ENCODE measurements around the gene FUBP1. TPM values are rescaled to one million over a fixed set of nuclear protein-coding genes. Genes with fewer than 3 reads are reported as not detected.

Gene FUBP1
- total and polyA plus RNA-seq, 2 donors (not counting 3 experiments of a cell fraction or from before 2014, with no cell fraction given) = 112 to 166 TPM

DNA sequence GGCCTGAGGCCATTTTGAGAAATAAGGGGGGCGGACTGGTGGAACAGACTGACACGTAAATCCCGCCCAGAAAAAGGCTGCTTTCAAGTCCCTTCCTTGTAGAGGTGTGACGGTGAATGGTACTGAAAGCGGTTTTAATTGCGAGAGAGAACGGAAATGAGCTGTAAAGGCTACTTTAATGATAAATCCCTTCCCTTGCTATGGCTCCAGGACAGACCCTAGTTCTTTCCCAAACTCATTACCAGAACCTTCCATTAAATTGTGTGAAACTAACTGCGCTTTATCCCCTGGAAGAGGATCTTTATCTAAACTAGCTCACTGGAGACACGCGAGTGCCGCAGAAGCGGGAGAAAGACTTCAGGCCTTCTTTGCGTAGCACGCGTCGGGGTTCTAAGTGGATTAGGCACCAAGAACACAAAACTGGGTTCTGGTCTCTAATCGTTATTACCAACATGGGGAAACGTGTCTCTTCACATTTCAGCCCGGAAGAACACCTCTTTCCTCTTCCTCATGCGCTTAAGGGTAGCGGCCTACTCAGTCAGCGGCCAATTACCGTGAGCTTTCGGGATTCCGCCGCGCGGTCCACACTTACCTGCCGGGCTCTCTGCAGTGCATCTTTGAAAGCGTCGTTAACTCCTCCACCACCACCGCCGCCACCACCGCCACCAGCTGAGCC is 441 bp downstream of the FUBP1 start:
- intact Hi-C loops (cut with micrococcal nuclease) (loop anchor here (2.0 kb wide), 1 partner anchor 66 kb away; the partner anchor contains the start of gene GIPC2), dilution Hi-C loops (cut with MboI; ENCODE audit: extremely low pct_ligation_motif_present, low sequenced_read_pairs) (no loop called here)
- Histone ChIP-seq H3K79me2 (ENCODE audit: control insufficient read depth, insufficient read depth, low read length) (peaks cover 90% of the 10 kb centered on the region), H3K4me2 (ENCODE audit: insufficient read depth, low read length) (peak overlapping the region; percentile 85), H3K9me3 (replicated peaks; ENCODE audit: control insufficient read depth, insufficient read depth, low read length) (no peaks in the 10 kb centered on the region), H3K4me1 (ENCODE audit: control insufficient read depth, extremely low read depth, insufficient read depth, low read length) (peaks cover 38% of the 10 kb centered on the region), H3K9ac (replicated peaks; ENCODE audit: extremely low read depth, insufficient read depth, low read length) (peak overlapping the region; percentile 100), H3K4me3 (replicated peaks in 1 of 3; ENCODE audit: insufficient read depth in 1 of 3, low read depth in 1 of 3, low read length in 3 of 3) (peak overlapping the region; percentile 43 to 100 (median 95)), H3K27ac (ENCODE audit: insufficient read depth, low read depth, low read length) (peak overlapping the region; percentile 100), H4K20me1 (replicated peaks; ENCODE audit: control insufficient read depth, extremely low read depth, insufficient read depth, low read length) (peaks cover 10% of the 10 kb centered on the region), H2AFZ (ENCODE audit: low read depth, low read length) (peak overlapping the region; percentile 4), H3K27me3 (ENCODE audit: control insufficient read depth in 2 of 2, insufficient read depth in 2 of 2, low read length in 2 of 2) (no peaks in the 10 kb centered on the region), H3K9me1 (replicated peaks; ENCODE audit: control insufficient read depth, extremely low read depth, insufficient read depth, low read length) (no peaks in the 10 kb centered on the region), H3K36me3 (ENCODE audit: control insufficient read depth in 2 of 2, extremely low read depth in 1 of 2, insufficient read depth in 2 of 2, low read length in 2 of 2) (peaks cover 0 to 2% of the 10 kb centered on the region in 2 experiments)
- peak; percentile 65 for FAIRE-seq
- TSS peak; percentile 67 for BruUV-seq (replicated peaks)
- peak; percentile 89 for DNase-seq (ENCODE audit: low read depth, low spot score)
- CTCF ChIA-PET = interaction anchor here (0.7 to 4.4 kb wide), 14 partner anchors 10 to 629 kb away, joined by 3 to 70 read pairs (median 3); partner anchors contain the start of gene DNAJB4
- POLR2A ChIA-PET = interaction anchor here (1.0 to 4.7 kb wide), 9 partner anchors 13 to 181 kb away, joined by 3 to 122 read pairs (median 4); partner anchors contain the start of gene DNAJB4
- no peak for TF ChIP-seq JUN (IDR thresholded peaks at IDR 0.05; ENCODE audit: borderline replicate concordance, insufficient read depth, insufficient read length, low read depth)
- TF ChIP-seq POLR2AphosphoS5 (IDR thresholded peaks at IDR 0.05; ENCODE audit: insufficient read depth, low read depth, low read length) = no peak
- no peak for TF ChIP-seq MYC (IDR thresholded peaks at IDR 0.05; ENCODE audit: low read depth, low read length)
- no peak for TF ChIP-seq FOS (IDR thresholded peaks at IDR 0.05; ENCODE audit: borderline replicate concordance, insufficient read depth, low read length)
- TF ChIP-seq, protein P1, sequence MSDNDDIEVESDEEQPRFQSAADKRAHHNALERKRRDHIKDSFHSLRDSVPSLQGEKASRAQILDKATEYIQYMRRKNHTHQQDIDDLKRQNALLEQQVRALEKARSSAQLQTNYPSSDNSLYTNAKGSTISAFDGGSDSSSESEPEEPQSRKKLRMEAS (IDR thresholded peaks at IDR 0.05; ENCODE audit: insufficient read depth, insufficient read length) = no peak
- TF ChIP-seq CTCF (IDR thresholded peaks at IDR 0.05; ENCODE audit: extremely low read depth in 1 of 2, insufficient read depth in 1 of 2, low read depth in 1 of 2, low read length in 2 of 2) = no peak
- TF ChIP-seq POLR2A (IDR thresholded peaks at IDR 0.05; ENCODE audit: low read depth, low read length) = peak; percentile 58
